GM12878 (cell line): ENCODE measurements around the gene STARD5. TPM values are rescaled to one million over a fixed set of nuclear protein-coding genes. Genes with fewer than 3 reads are reported as not detected.

Source experiments
- ATAC-seq: fragments of 200-7000 bp; cut with Tn5 transposase; 3 replicates; pipeline ENCODE4 v1.9.1; 2020; ENCODE audit warnings: mild to moderate bottlenecking, moderate library complexity
- BruUV-seq: library from RNA; stranded (reverse); fragments of 400-500 nt; replicated peaks from 2 replicates; lab custom pipeline; 2021; lab: Mats Ljungman, UMichigan
- CTCF ChIA-PET: fragments of 300-600 bp; sonication (Branson Sonifier 250); formaldehyde crosslinking; extraction: SDS; loops from one replicate; lab custom pipeline; 2021; ENCODE audit warnings: inconsistent platforms; lab: Yijun Ruan, JAX
- POLR2A ChIA-PET: fragments of 350-600 bp; formaldehyde crosslinking; extraction: SDS; loops from one replicate; lab custom pipeline; 2021; ENCODE audit warnings: inconsistent platforms; lab: Charles Lee
- RAD21 ChIA-PET: fragments of 300-600 bp; sonication (Branson Sonifier 250); formaldehyde crosslinking; loops from one replicate; lab custom pipeline; 2023; ENCODE audit warnings: antibody characterized with exemption; ENCODE audit not compliant: unreplicated experiment; lab: Charles Lee
- SMC1A ChIA-PET: fragments of 300-600 bp; sonication (Branson Sonifier 250); formaldehyde crosslinking; loops from one replicate; lab custom pipeline; 2023; ENCODE audit not compliant: unreplicated experiment, uncharacterized antibody; lab: Charles Lee
- DNase-seq: peaks from one replicate; pipeline ENCODE4 v3.0.0-alpha.2; 2011; ENCODE audit warnings: low read depth, low spot score
- FAIRE-seq: peaks from 3 replicates; lab custom pipeline; 2011; peaks lifted over from hg19 to GRCh38; lab: Jason Lieb, UNC
- H2AFZ ChIP-seq: 2 replicates; pipeline ENCODE4 v1.6.0; 2011; ENCODE audit warnings: low read depth, low read length, control low read depth; ENCODE audit not compliant: control insufficient read depth
- H3K27ac ChIP-seq: 2 replicates; pipeline ENCODE4 v1.5.1; 2011; ENCODE audit warnings: control low read depth; ENCODE audit not compliant: control insufficient read depth, insufficient read depth
- H3K27me3 ChIP-seq, 2 experiments: replicated peaks in 1 of 2; 2 replicates each; pipeline versions ENCODE4 v1.6.0 to v1.6.1; 2011; ENCODE audit warnings: low read length in 1 of 2; ENCODE audit not compliant: control insufficient read depth in 2 of 2, insufficient read depth in 2 of 2
- H3K36me3 ChIP-seq, 2 experiments: 2 replicates each; pipeline ENCODE4 v1.5.1; 2011; ENCODE audit warnings: low read length in 1 of 2; ENCODE audit not compliant: control insufficient read depth in 2 of 2, insufficient read depth in 2 of 2
- H3K4me1 ChIP-seq: 2 replicates; pipeline ENCODE4 v1.6.1; 2011; ENCODE audit warnings: mild to moderate bottlenecking, low read length, moderate library complexity, mixed read lengths; ENCODE audit not compliant: control insufficient read depth, insufficient read depth
- H3K4me2 ChIP-seq: 2 replicates; pipeline ENCODE4 v1.6.0; 2011; ENCODE audit warnings: control low read depth; ENCODE audit not compliant: control insufficient read depth, insufficient read depth
- H3K4me3 ChIP-seq: fragments of 200-600 bp; sonication (generic); 2 replicates; pipeline ENCODE4 v1.5.1; 2016
- H3K79me2 ChIP-seq: 2 replicates; pipeline ENCODE4 v1.6.0; 2011; ENCODE audit warnings: low read length; ENCODE audit not compliant: control insufficient read depth, insufficient read depth
- H3K9ac ChIP-seq: 2 replicates; pipeline ENCODE4 v1.8.0; 2011; ENCODE audit warnings: low read length, control low read depth, mixed read lengths; ENCODE audit not compliant: control insufficient read depth, insufficient read depth
- H3K9me3 ChIP-seq: replicated peaks from 3 replicates; pipeline ENCODE4 v1.5.1; 2011; ENCODE audit warnings: mild to moderate bottlenecking, low read length; ENCODE audit not compliant: control insufficient read depth, insufficient read depth
- H4K20me1 ChIP-seq: 2 replicates; pipeline ENCODE4 v1.6.0; 2011; ENCODE audit not compliant: control insufficient read depth, insufficient read depth
- CHD1 ChIP-seq: IDR thresholded peaks from 2 replicates; pipeline ENCODE4 v1.6.1; 2012; ENCODE audit warnings: low read depth, low read length, improper control_type of control experiment
- CHD2 ChIP-seq: IDR thresholded peaks from 2 replicates; pipeline ENCODE4 v1.6.1; 2011; ENCODE audit warnings: low read depth, low read length, improper control_type of control experiment, borderline replicate concordance
- EGR1 ChIP-seq, 2 experiments: IDR thresholded peaks; 1 replicate in 1 of 2; 2 replicates in 1 of 2; pipeline ENCODE4 v1.6.1; 2011 to 2012; ENCODE audit warnings: low read depth in 2 of 2, low read length in 2 of 2, borderline replicate concordance in 1 of 2, mild to moderate bottlenecking in 1 of 2, moderate library complexity in 1 of 2
- FOXM1 ChIP-seq: IDR thresholded peaks from 2 replicates; pipeline ENCODE4 v1.6.1; 2012; ENCODE audit warnings: low read depth, mild to moderate bottlenecking, inconsistent platforms, low read length, moderate library complexity
- HCFC1 ChIP-seq: fragments of 150-350 bp; IDR thresholded peaks from 2 replicates; pipeline ENCODE4 v1.6.1; 2014; ENCODE audit warnings: low read length
- IRF3 ChIP-seq: fragments of 450-650 bp; IDR thresholded peaks from 2 replicates; pipeline ENCODE4 v1.6.1; 2014; ENCODE audit warnings: mild to moderate bottlenecking
- KAT2A ChIP-seq: conservative IDR thresholded peaks from 2 replicates; pipeline ENCODE4 v1.6.1; 2011; ENCODE audit warnings: low read depth, low read length; ENCODE audit not compliant: control insufficient read depth
- KDM1A ChIP-seq: fragments of 200-600 bp; sonication (generic); IDR thresholded peaks from 2 replicates; pipeline ENCODE4 v1.6.1; 2016; ENCODE audit warnings: borderline replicate concordance
- RBBP5 ChIP-seq: fragments of 200-600 bp; sonication (generic); conservative IDR thresholded peaks from 2 replicates; pipeline ENCODE4 v1.6.1; 2016
- SREBF1 ChIP-seq: IDR thresholded peaks from 2 replicates; pipeline ENCODE4 v1.6.1; 2012; ENCODE audit warnings: mild to moderate bottlenecking, low read length
- ZBTB40 ChIP-seq: fragments of 450-650 bp; IDR thresholded peaks from 2 replicates; pipeline ENCODE4 v1.6.1; 2016; ENCODE audit warnings: mild to moderate bottlenecking, moderate library complexity, borderline replicate concordance
- ZNF274 ChIP-seq: IDR thresholded peaks from one replicate; pipeline ENCODE4 v1.8.0; 2011; ENCODE audit not compliant: insufficient read length, insufficient read depth
- WGBS: methylation state at CpG from one replicate; pipeline ENCODE4 v1.1.6; 2016; ENCODE audit warnings: low lambda C conversion rate; ENCODE audit not compliant: insufficient replicate concordance, insufficient coverage; ENCODE audit errors: missing lambda C conversion rate; 5-methylcytosine and 5-hydroxymethylcytosine counted together
- in situ Hi-C: fragments of 300-500 bp; cut with MboI; formaldehyde crosslinking; loops from 9 replicates; pipeline ENCODE4 v1.14.3; 2018; ENCODE audit warnings: mixed read lengths
- intact Hi-C: fragments of 100-400 bp; cut with micrococcal nuclease; formaldehyde crosslinking; loops from one replicate; pipeline ENCODE4 v1.14.2; 2022; ENCODE audit not compliant: unreplicated experiment
- polyA plus RNA-seq, 11 experiments: library from polyadenylated mRNA; depleted of rRNA in 4 of 11; unstranded in 6 of 11; stranded (reverse) in 5 of 11; fragments of >200 nt; fragmentation: Nextera tagmentation in 4 of 11; fragmentation: Illumina TruSeq in 1 of 11; extraction: Ambion mirVana in 4 of 11; extraction: Trizol in 1 of 11; gene quantifications; 1 replicate in 1 of 11; 2 replicates in 10 of 11; pipeline versions ENCODE4 v1.2.1 to v1.2.3, GENCODE V29; 2011 to 2016; ENCODE audit warnings: inconsistent platforms in 2 of 11, missing spikeins in 2 of 11, low read depth in 1 of 11
- total RNA-seq, 4 experiments: library from RNA; depleted of rRNA in 3 of 4; stranded (reverse); fragments of >200 nt in 3 of 4; fragmentation: Illumina TruSeq in 1 of 4; extraction: Trizol in 1 of 4; gene quantifications; 2 replicates each; pipeline versions ENCODE4 v1.2.1 to v1.2.3, GENCODE V29; 2013 to 2021
- TF ChIP-seq, protein P1 (sequence below): fragments of 450-650 bp; IDR thresholded peaks from 2 replicates; pipeline ENCODE4 v1.6.1; 2017; ENCODE audit warnings: mild to moderate bottlenecking, moderate library complexity

The STARD5 gene
- total and polyA plus RNA-seq, 10 of the 15 experiments (the other 5 are each of a cell fraction or from before 2014, with no cell fraction given): 2.3 to 9.4 (median 4.7) TPM

GRCh38 chr15:81296673-81297072, 27.3 kb downstream of the STARD5 start:
- intact Hi-C loops (loop anchor here (10.0 kb wide), 1 partner anchor 748 kb away; the partner anchor contains the start of gene MEX3B), in situ Hi-C loops (loop anchor here (10.0 to 25.0 kb wide), 5 partner anchors 302 to 1916 kb away; partner anchors contain the start of genes HDGFL3 and RPS17)
- CTCF ChIA-PET: interaction anchor here (0.9 to 6.6 kb wide), 10 partner anchors 10 to 41 kb away, joined by 3 to 66 read pairs (median 4); no protein-coding TSS in a partner anchor
- Histone ChIP-seq H3K27me3 (no peaks in the 10 kb centered on the region), H3K27ac (peak overlapping the region; percentile 99), H4K20me1 (no peaks in the 10 kb centered on the region), H3K9me3 (no peaks in the 10 kb centered on the region), H2AFZ (peak overlapping the region; percentile 12; the same call in 1 of the 2 replicates), H3K9ac (peak overlapping the region; percentile 79), H3K36me3 (peaks cover 0 to 3% of the 10 kb centered on the region in 2 experiments; a peak in 2 of 4 replicates), H3K4me2 (peak overlapping the region; percentile 100), H3K79me2 (peaks cover 80% of the 10 kb centered on the region), H3K4me3 (peak overlapping the region; percentile 75), H3K4me1 (peaks cover 60% of the 10 kb centered on the region)
- FAIRE-seq: peak; percentile 92
- RAD21 ChIA-PET: interaction anchor here (0.6 to 8.4 kb wide), 8 partner anchors 10 to 270 kb away, joined by 3 to 73 read pairs (median 4); partner anchors contain the start of gene STARD5
- SMC1A ChIA-PET: interaction anchor here (0.7 to 9.6 kb wide), 12 partner anchors 11 to 273 kb away, joined by 3 to 109 read pairs (median 4); partner anchors contain the start of gene STARD5
- DNase-seq: peak; percentile 95
- POLR2A ChIA-PET: interaction anchor here (0.7 to 1.6 kb wide), 4 partner anchors 10 to 27 kb away, joined by 3 to 5 read pairs (median 4); partner anchors contain the start of gene STARD5
- ATAC-seq: peak; percentile 44
- BruUV-seq: no TSS peak
- WGBS: 2% methylated on average over 11 of the region's 11 CpGs
- TF ChIP-seq CHD2 (no peak; the same call in 1 of the 2 replicates), CHD1 (no peak; the same call in 1 of the 2 replicates), KDM1A (no peak), EGR1 (IDR thresholded peaks at IDR 0.05; ENCODE audit: borderline replicate concordance in 1 of 2, low read depth in 2 of 2, low read length in 2 of 2) (peak in 1 of 2 experiments; percentile 86; a peak in 2 of 3 replicates), FOXM1 (no peak), HCFC1 (no peak), IRF3 (no peak), RBBP5 (no peak), KAT2A (no peak), ZBTB40 (peak; percentile 30; the same call in 1 of the 2 replicates), SREBF1 (no peak), ZNF274 (no peak)
- TF ChIP-seq, protein P1, sequence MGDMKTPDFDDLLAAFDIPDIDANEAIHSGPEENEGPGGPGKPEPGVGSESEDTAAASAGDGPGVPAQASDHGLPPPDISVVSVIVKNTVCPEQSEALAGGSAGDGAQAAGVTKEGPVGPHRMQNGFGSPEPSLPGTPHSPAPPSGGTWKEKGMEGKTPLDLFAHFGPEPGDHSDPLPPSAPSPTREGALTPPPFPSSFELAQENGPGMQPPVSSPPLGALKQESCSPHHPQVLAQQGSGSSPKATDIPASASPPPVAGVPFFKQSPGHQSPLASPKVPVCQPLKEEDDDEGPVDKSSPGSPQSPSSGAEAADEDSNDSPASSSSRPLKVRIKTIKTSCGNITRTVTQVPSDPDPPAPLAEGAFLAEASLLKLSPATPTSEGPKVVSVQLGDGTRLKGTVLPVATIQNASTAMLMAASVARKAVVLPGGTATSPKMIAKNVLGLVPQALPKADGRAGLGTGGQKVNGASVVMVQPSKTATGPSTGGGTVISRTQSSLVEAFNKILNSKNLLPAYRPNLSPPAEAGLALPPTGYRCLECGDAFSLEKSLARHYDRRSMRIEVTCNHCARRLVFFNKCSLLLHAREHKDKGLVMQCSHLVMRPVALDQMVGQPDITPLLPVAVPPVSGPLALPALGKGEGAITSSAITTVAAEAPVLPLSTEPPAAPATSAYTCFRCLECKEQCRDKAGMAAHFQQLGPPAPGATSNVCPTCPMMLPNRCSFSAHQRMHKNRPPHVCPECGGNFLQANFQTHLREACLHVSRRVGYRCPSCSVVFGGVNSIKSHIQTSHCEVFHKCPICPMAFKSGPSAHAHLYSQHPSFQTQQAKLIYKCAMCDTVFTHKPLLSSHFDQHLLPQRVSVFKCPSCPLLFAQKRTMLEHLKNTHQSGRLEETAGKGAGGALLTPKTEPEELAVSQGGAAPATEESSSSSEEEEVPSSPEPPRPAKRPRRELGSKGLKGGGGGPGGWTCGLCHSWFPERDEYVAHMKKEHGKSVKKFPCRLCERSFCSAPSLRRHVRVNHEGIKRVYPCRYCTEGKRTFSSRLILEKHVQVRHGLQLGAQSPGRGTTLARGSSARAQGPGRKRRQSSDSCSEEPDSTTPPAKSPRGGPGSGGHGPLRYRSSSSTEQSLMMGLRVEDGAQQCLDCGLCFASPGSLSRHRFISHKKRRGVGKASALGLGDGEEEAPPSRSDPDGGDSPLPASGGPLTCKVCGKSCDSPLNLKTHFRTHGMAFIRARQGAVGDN: peak; percentile 95
